Duodenal mucosa (tissue), 2 donors: ENCODE measurements around the gene RUFY1.
"Not testable (repeated sequence)": the region's sequence is repeated elsewhere in the genome, so short reads cannot be mapped to it uniquely, and the experiment has no call there.

Source experiments
- H3K27ac ChIP-seq: one replicate; pipeline ENCODE4 v1.7.0; 2013; ENCODE audit warnings: low read depth, low read length
- H3K27me3 ChIP-seq, 2 donors: one replicate each; pipeline ENCODE4 v1.7.0; 2013; ENCODE audit warnings: low read length in 2 of 2, control low read depth in 1 of 2; ENCODE audit not compliant: insufficient read depth in 2 of 2, control insufficient read depth in 1 of 2
- H3K36me3 ChIP-seq, 2 donors: one replicate each; pipeline ENCODE4 v1.7.0; 2013; ENCODE audit warnings: low read length in 2 of 2, control low read depth in 1 of 2; ENCODE audit not compliant: insufficient read depth in 2 of 2, control insufficient read depth in 1 of 2
- H3K4me1 ChIP-seq, 2 donors: one replicate each; pipeline ENCODE4 v1.7.0; 2013; ENCODE audit warnings: low read length in 2 of 2, control low read depth in 1 of 2; ENCODE audit not compliant: insufficient read depth in 2 of 2, control insufficient read depth in 1 of 2
- H3K4me3 ChIP-seq, 2 donors: one replicate each; pipeline ENCODE4 v1.7.0; 2013; ENCODE audit warnings: low read length in 2 of 2, low read depth in 1 of 2
- H3K9ac ChIP-seq, 2 donors: one replicate each; pipeline ENCODE4 v1.7.0; 2013; ENCODE audit warnings: low read length in 2 of 2, low read depth in 1 of 2
- H3K9me3 ChIP-seq, 2 donors: one replicate each; pipeline ENCODE4 v1.7.0; 2013; ENCODE audit warnings: low read length in 2 of 2, control low read depth in 1 of 2; ENCODE audit not compliant: control insufficient read depth in 1 of 2

RUFY1 gene

GRCh38 chr5:179516221-179516620 lies 34.1 kb upstream of the RUFY1 start:
- H3K27ac ChIP-seq: no peak overlapping the region
- H3K9me3 ChIP-seq: no peaks in the 10 kb centered on the region
- no peak overlapping the region for H3K4me3 ChIP-seq
- no peaks in the 10 kb centered on the region for H3K36me3 ChIP-seq
- H3K4me1 ChIP-seq: no peaks in the 10 kb centered on the region
- H3K27me3 ChIP-seq: peaks cover 0 to 4% of the 10 kb centered on the region in 2 donors
- H3K9ac ChIP-seq: no peak overlapping the region

GRCh38 chr5:179517746-179518145 lies 32.6 kb upstream of the RUFY1 start:
- H3K9ac ChIP-seq, H3K36me3 ChIP-seq, H3K27ac ChIP-seq, H3K27me3 ChIP-seq, H3K4me3 ChIP-seq, H3K4me1 ChIP-seq, H3K9me3 ChIP-seq: not testable (repeated sequence)

- H3K9ac ChIP-seq, H3K36me3 ChIP-seq, H3K4me1 ChIP-seq, H3K4me3 ChIP-seq, H3K9me3 ChIP-seq, H3K27me3 ChIP-seq, H3K27ac ChIP-seq: not testable (repeated sequence)
These were observed 32.0 kb upstream of the RUFY1 start for GRCh38 chr5:179518369-179518768.

GRCh38 chr5:179519416-179520070 lies 30.8 kb upstream of the RUFY1 start:
- not testable (repeated sequence) for H3K9ac ChIP-seq, H3K36me3 ChIP-seq, H3K27ac ChIP-seq, H3K4me1 ChIP-seq, H3K9me3 ChIP-seq, H3K4me3 ChIP-seq, H3K27me3 ChIP-seq

GRCh38 chr5:179522107-179522506 lies 28.2 kb upstream of the RUFY1 start:
- not testable (repeated sequence) for H3K9ac ChIP-seq, H3K36me3 ChIP-seq, H3K4me1 ChIP-seq, H3K27me3 ChIP-seq, H3K27ac ChIP-seq, H3K4me3 ChIP-seq, H3K9me3 ChIP-seq

GRCh38 chr5:179526978-179527377 lies 23.4 kb upstream of the RUFY1 start:
- H3K4me1 ChIP-seq: peaks cover 0 to 6% of the 10 kb centered on the region in 2 donors
- no peak overlapping the region for H3K27ac ChIP-seq
- no peaks in the 10 kb centered on the region for H3K27me3 ChIP-seq
- H3K36me3 ChIP-seq: no peaks in the 10 kb centered on the region
- no peak overlapping the region for H3K9ac ChIP-seq
- H3K4me3 ChIP-seq: no peak overlapping the region
- H3K9me3 ChIP-seq: no peaks in the 10 kb centered on the region

GRCh38 chr5:179530069-179530998 lies 20.0 kb upstream of the RUFY1 start:
- peaks cover 0 to 6% of the 10 kb centered on the region in 2 donors for H3K4me1 ChIP-seq
- no peaks in the 10 kb centered on the region for H3K27me3 ChIP-seq
- peak overlapping the region; percentile 62 to 73 for H3K4me3 ChIP-seq
- no peaks in the 10 kb centered on the region for H3K36me3 ChIP-seq
- peak overlapping the region; percentile 35 to 59 for H3K9ac ChIP-seq
- no peaks in the 10 kb centered on the region for H3K9me3 ChIP-seq
- no peak overlapping the region for H3K27ac ChIP-seq

- Histone ChIP-seq H3K4me3 (no peak overlapping the region), H3K27ac (no peak overlapping the region), H3K9me3 (no peaks in the 10 kb centered on the region), H3K9ac (no peak overlapping the region), H3K4me1 (peaks cover 0 to 6% of the 10 kb centered on the region in 2 donors), H3K27me3 (no peaks in the 10 kb centered on the region), H3K36me3 (no peaks in the 10 kb centered on the region)
These were observed 17.3 kb upstream of the RUFY1 start for GRCh38 chr5:179533024-179533423.

- H3K4me3 ChIP-seq: no peak overlapping the region
- no peak overlapping the region for H3K27ac ChIP-seq
- H3K27me3 ChIP-seq: no peaks in the 10 kb centered on the region
- H3K4me1 ChIP-seq: peaks cover 0 to 6% of the 10 kb centered on the region in 2 donors
- no peaks in the 10 kb centered on the region for H3K36me3 ChIP-seq
- H3K9me3 ChIP-seq: no peaks in the 10 kb centered on the region
- H3K9ac ChIP-seq: no peak overlapping the region
These were observed 16.4 kb upstream of the RUFY1 start for GRCh38 chr5:179533907-179534306.

- Histone ChIP-seq H3K9ac (no peak overlapping the region), H3K4me1 (peaks cover 0 to 6% of the 10 kb centered on the region in 2 donors), H3K36me3 (no peaks in the 10 kb centered on the region), H3K4me3 (peak overlapping the region in 1 of 2 donors; percentile 33), H3K27ac (no peak overlapping the region), H3K27me3 (no peaks in the 10 kb centered on the region), H3K9me3 (no peaks in the 10 kb centered on the region)
These were observed 15.9 kb upstream of the RUFY1 start for GRCh38 chr5:179534431-179534830.
